SIG-M5 (cell line): Measurements from ENCODE around the gene TXNDC5.
"Not testable (repeated sequence)": the region's sequence is repeated elsewhere in the genome, so short reads cannot be mapped to it uniquely, and the experiment has no call there.

ENCODE experiments used
- DNase-seq: peaks from one replicate; lab custom pipeline; 2025; lab: John Stamatoyannopoulos, UW

Gene TXNDC5

DNA sequence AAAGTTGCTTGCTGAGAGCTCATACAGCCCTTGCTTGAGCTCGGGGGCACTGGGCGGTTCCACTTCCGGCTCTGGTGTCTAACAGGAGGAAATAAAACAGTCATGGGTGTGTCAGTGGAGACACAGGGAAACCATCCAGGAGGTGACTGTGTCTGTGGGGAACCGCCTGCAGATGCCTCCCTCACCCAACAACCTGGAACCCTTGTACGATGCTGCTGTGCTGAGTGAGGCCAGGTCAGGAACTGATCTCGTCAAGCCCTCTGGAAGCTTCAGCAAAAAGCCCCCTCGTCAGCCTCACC is 15.5 kb downstream of the TXNDC5 start:
- DNase-seq, result no peak

DNA sequence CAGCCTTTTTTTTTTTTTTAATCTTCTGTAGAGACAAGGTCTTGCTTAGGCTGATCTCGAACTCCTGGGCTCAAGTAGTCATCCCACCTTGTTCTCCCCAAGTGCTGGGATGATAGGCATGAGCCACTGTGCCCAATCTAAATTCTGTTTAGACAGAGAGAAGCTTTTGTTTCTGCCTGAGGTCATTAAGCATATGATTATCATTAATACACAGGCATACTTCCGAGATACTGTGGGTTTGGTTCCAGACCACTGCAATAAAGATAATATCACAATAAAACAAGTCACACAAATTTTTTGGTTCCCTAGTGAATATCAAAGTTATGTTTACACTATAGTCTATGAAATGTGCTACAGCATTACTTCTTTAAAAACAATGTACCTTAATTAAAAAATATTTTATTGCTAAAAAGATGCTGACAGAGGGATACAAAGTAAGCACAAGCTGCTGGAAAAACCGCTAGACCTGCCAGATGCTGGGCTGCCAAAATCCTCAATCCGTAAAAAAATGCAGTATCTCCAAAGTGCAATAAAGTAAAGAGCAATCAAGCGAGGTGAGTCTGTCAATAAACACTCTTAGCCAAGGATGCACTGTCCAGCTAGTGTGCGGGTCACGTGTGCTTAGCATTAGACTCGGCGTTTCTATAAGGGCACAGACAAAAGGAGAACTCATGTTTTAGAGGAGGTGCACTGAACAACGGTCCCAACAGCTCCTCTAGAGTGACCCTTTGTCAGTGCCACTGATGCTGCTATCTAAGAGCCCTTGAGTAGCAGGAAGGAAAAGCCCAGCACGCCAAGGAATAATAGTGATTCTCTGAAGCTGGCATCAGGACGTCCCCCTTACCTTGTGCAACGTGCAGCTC is 16.1 kb downstream of the TXNDC5 start:
- DNase-seq, result no peak

DNA sequence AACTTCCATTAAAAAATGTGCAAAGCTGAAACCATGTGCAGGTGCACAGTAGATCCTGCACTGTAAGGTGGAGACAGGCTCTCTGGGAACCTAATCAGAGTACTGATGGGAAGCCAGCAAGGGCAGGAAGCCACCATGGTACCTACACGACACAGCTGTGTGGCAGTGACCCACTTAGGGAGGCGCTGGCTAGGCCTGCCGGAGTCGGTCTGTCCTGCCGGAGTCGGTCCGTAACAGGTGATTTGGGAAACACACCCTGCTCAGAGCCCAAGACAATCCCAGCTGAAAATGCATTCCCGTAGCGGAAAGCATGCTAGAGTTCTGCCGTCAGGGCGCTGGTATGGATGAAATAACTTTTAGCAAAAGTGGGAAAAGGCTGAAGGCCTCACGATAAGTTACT is 17.2 kb downstream of the TXNDC5 start:
- DNase-seq, result no peak

DNA sequence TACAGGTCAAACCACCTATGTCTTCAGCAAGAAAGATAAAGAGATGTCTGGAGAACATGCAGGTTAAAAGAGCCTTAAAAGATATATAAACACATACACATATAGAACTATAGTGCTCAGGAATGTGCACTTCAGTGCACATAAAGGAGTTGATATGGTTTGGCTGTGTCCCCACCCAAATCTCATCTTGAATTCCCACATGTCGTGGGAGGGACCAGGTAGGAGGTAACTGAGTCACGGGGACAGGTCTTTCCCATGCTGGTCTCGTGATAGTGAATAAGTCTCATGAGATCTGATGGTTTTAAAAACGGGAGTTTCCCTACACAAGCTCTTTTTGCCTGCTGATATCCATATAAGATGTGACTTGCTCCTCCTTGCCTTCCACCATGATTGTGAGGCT is 18.2 kb downstream of the TXNDC5 start:
- not testable (repeated sequence) for DNase-seq

DNA sequence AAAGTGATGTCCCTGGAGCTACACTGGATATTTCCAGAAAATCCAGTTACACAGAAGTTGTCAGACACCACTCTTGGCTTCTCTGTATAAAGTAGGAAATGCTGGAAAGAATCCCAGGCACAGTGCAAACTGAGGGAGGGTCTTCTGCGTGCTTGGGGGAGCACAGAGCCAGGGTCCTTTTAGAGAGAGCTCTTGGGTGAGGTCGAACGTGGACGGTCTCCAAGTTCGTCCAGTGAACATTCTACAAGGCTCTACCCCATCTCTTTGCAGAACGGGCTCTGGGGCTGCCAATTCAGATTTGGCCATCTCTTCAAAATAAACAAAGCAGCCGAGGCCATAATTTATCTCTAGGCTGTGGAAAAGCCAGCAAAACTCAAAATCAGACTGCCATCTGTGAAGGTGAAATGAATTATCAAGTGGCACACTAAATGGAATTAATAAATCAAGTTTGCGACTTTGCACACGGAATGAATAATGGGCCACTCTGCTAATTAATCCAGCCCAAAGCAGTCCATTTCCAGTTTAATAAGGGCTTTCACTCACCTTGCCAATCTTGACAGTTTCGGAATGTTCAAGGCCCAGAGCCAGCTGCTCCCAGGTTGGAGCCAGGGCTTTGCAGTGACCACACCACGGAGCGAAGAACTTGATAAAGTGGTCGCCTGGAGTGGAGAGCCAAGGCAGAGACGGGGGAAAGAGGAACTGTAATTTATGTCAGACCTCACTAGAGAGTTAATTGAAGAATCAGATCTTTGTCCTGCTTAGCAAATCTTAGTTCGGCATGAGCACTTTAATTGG is 19.3 kb downstream of the TXNDC5 start:
- no peak for DNase-seq

DNA sequence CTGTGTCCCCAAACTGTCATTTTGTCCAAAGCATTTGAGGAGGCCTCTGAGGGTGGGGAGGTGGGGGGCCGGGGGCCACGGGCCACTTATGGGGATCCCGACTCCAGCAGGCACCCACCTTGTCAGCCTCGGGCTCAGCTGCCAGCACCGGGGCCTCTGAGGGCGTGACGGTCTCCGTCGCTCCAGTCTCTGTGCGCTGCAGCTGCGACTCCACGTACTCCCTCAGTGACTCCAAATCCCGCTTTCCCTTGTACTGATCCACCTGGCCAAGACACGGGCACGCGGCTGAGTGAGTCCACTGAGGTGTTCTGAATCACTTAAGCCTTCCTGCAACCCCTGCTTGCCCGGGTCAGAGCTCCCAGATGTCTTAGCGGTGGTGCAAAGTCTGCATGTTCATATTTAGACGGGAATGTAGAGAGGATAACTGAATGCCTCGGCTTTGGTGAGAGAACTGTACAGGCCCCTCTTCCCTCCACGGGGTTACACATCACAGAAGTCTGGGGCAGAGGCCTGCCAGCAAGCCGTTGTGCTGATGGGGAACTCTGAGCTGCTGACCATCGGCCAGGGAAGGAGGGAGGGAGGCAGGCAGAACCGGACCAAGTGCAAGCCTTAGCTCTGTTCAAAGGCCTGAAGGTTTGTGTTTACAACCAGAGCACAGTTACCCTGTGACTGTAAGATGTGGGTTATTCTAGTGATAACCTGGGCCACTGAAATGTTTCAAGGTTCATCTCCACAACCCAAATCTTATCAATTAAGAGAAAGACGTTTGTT is 21.8 kb downstream of the TXNDC5 start:
- DNase-seq, result no peak

DNA sequence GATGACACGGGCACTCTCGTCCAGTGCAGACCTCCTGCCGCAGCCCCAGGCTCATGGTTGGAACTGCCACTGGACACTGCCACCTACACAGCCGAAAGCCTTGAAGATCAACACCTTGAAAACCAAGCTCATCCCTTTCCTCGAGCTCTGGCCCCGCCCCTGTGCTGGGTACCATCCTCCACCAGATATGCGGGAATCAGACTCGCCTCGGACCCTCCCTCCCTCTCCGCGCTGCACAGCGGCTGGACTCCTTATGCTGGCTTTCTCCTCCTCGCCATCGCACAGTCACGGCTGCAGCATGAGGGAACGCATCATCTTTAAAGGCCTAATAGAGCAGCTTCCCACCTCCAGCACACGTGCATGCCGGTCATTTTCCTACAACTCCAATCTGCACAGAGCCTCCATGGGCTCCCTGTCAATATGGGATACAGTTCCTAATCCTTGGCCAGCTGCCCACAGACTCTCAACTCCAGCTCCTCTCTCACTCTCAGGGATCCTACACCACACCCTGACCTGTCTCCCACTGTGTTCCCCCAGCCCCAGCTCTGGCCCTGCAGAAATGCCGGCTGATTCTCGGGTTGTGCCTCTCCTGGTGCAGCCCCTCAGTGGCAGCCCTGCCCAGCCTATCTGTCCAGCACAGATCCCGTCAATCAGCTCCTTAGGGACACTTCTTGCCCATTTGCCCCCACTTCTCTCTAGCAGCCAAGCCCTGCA is 23.2 kb downstream of the TXNDC5 start:
- DNase-seq, result no peak

DNA sequence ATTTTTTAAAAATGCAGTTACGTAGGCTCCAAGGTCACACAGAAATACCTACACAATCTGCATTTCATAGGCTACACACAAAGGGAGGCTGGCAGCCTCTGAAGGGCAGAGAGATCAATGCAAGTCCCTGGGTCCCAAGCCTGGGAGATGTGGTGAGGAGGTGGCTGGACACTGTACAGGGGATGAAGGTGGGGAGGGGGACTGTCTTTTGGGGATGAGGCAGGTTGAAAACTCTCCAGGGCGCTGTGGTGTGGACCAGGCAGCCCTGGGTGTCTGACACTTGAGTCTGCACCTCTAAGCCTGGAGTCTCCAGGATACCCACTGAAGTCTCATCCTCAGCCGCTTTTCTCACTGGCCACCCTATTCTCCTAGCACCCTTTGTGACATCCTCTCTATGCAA is 24.5 kb downstream of the TXNDC5 start:
- DNase-seq, result no peak

DNA sequence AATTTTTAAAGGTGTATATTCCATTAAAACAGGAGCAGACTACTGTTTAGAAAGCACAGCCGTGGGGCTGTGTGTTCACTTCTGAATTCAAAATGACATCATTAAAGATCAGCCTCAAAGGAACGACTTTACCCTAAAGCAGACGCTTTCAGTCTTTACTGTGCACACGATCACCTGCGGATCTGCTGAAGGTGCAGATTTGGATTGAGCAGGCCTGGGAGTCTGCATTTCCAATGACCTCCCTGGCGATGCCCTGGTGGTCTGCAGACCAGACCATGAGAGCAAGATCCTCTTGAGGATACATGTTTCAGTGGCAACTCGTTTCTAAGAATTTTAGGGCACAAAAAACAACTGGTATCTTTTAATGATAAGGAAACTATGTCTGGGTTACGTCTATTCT is 27.2 kb downstream of the TXNDC5 start:
- no peak for DNase-seq

DNA sequence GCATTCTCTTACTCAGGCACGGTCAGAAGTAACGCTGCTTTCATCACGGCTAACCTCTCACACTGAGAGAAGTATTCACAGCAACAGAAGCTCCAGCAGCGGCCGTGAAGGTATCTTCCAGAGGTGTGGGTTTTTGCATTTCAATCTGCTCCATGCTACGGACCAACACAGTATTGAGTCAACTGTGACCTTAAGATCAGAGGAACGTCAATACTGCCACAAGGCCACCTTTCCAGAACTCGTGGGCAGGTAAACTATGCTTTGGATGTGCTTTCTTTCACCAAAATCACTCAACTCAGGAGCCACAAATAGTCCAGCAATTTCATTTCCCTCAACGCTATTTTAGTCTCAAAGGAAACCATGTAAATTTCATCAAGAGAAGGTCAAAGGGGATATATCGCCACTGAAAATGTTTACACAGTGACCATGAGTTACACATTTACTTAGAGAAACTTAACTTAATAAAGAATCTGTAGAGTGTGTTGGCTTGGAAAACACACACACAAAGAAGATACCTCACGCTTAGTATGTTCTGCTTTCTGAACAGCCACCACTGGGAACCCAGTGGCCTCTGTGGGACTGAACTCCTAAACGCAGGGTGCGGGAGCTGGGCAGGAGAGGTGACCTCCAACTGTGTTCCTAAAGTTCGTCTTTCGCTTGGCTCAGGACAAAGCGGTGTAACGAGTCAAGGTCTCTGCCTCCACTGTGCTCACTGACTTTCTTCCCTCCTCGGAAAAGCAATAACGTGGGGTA is 27.9 kb downstream of the TXNDC5 start:
- DNase-seq, result no peak

DNA sequence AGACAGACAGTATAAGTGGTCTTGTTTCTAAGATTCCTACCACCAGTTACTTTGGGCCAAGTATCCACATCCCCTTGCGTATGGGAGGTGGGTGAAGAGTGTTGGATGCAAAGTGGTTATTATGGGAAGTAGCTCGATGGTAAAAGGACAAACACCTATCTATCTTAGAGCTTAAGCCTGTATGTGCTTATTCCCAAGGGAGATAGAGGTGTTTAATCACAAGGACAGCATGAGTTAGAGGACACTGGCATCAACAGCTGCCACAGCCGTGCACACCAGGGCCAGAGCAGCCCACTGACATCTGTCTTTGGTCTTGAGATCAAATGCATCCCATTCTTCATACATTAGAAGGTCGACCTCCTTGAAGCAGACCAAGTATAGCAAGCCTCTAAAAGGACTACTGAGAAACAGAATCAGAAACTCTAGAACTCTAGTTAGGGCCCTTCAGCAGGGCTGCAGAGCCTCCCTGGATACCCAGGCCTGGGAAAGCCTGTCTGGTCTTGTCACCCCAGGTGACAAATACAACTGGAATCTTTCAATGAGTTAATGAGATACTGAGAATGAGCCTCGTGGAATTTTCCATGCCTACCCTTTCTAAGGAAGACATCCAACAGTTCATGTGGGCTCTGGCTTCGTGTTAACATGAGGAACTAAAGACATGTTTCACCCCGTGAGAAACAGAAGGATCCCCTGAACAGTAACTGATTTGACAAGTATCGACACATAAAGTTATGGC is 28.7 kb downstream of the TXNDC5 start:
- no peak for DNase-seq

DNA sequence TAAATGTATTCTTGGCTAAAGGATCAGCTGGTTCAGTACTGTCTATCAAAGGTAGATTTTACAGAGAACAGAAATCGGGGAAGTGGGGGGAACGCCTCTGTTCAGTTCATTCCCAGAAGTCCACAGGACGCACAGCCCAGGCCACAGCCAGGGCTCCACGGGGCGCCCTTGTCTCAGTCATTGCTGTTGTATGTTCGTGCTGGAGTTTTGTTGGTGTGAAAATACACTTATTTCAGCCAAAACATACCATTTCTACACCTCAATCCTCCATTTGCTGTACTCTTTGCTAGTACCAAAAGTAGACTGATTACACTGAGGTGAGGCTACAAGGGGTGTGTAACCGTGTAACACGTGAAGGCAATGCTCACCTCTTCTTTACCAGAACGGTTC is 29.9 kb downstream of the TXNDC5 start:
- DNase-seq, result no peak

DNA sequence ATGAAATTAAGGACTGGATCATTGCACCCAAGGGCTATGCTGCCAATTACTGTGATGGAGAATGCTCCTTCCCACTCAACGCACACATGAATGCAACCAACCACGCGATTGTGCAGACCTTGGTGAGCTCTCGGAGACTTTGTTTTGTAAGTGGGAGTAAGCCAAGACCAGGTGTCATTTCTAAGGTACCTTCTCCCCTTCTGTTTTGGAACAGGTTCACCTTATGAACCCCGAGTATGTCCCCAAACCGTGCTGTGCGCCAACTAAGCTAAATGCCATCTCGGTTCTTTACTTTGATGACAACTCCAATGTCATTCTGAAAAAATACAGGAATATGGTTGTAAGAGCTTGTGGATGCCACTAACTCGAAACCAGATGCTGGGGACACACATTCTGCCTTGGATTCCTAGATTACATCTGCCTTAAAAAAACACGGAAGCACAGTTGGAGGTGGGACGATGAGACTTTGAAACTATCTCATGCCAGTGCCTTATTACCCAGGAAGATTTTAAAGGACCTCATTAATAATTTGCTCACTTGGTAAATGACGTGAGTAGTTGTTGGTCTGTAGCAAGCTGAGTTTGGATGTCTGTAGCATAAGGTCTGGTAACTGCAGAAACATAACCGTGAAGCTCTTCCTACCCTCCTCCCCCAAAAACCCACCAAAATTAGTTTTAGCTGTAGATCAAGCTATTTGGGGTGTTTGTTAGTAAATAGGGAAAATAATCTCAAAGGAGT is 30.4 kb downstream of the TXNDC5 start:
- DNase-seq, result no peak

DNA sequence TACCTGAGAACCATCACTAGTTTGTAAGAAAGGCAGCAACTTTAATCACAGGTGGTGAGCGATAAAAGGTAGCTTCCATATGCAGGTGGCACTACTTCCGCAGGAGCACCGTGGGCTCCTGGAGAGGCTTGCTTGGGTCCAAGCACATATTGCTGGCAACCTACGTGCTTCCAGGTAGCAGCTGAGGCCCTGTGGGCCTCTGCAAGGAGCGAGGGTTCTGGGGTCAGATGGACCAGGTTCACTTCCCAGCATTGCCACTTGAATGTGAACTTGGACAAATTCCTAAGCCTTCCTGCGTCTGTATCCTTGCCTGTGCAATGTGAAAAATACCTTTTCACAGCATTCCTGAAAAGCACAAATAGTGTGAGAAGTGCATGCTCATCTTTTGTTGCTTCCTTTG is 31.0 kb downstream of the TXNDC5 start:
- DNase-seq, result no peak

DNA sequence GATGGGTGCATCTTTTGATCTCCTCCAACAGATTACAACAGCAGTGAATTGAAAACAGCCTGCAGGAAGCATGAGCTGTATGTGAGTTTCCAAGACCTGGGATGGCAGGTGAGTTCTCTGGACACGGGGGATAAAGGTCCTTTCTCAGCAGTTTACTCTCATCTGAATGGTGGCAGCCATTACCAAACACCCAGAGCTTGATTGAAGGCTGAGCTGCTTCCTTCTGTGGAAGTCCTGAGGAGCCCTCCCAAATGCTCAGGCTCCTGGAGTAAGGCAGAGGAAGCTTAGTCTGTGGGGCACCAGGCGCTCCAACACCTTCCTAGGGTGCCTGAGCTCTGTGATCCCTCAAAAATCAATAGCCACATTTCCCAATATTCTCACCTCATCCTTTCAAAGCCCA is 31.5 kb downstream of the TXNDC5 start:
- DNase-seq, result no peak

DNA sequence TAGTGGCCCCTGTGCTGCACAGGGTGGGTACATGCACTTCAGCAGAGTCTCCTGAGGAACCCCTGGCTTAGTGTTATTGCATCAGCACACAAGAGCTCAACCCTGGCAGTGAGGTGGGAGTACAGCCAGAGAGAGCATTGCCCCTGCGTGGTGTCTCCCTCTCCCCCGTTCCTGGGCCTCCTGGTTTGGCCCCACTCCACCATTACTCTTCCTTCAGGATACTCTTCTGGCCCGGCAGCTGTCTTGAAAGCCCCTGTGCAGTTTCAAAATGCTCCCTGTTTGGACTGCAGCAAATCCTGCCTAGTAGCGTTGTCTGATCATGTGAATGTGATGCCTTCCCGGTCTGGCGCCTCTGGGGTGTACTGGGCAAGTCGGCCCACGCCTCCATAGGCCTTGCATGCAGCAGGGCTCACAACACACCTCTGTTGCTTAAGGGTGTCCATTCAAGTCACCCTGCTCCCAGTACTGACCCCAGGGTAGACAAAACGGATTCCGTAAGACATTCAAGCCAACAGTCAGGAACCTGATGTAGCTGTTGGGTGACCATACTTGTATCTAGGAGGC is 32.1 kb downstream of the TXNDC5 start:
- DNase-seq, result no peak

DNA sequence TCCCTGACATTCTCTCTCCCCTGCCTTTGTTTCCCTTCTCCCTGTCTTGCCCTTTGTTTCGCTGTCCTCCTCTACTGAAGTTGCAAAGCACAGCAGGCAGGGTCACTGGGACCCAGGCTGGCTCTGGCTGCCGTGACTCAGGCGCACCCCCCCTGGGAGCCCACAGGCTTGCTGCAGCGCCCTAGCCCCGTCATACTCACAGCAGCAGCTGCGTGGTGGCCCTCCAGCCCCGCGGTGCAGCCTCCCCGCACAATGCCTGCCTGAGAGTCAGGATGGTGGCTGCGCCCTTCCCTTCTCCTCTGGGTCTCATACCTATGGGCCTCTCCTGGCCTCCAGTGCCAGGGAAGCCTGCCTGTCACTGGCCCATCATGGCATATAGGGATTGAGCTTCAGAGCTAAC is 41.7 kb downstream of the TXNDC5 start:
- DNase-seq, result no peak

DNA sequence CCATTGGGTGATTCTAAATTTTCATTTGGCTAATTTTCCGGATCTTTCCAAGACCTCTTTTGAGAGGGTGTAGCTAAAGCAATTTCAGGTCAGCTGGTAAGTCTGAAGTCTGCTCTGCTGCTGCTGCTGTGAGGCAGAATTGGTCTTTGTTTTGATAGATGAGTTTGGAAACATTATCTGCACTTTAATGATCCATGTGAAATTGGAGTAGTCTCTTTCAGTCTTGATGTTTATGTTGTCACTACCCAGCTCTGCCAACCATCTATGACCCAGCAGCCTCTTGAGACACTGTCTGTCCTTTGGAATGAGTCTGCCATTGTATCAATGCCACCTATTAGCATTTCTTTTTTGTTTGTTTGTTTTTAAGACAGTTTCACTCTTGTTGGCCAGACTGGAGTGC is 44.1 kb downstream of the TXNDC5 start:
- no peak for DNase-seq

DNA sequence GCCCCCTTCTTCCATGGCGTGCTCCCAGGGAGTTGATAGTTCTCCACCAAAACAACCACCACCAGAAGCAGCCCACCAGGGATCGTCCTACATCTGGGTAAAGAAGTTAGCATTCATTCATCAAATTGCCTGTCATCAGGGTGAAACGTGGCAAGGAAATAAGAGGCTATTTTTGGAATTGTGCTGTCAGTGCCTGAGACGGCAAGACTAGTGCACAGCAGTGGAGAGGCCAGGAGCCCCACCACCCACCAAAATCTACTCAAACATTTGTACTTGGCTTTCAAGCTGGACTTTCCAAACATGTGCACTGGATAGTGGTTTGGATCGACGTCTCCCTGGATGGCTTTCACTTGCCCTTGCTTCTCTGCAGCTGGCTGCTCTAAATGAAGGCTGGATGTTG is 44.8 kb downstream of the TXNDC5 start:
- no peak for DNase-seq

DNA sequence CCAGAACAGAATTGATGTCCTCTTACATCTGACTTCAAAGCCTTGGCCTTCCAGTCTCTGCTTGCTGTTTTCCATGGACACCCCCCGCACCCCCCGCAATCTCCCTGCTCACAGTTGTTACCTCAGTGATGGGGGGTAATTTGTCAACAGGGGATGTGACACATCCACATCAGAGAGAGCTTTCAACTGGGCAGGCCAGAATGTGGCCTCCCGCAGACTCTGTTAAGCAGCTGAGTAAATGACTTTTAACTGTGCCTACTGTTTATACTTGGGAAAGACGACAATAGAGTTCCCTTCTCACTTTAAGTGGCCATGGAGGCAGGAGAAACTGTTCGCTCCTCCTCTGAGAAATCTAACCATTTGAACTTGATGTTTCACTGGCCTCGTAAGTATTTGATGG is 51.0 kb downstream of the TXNDC5 start:
- DNase-seq, result no peak
